Suprapubic skin (tissue), 4 donors: ENCODE data around the gene CACNG6. TPM values are rescaled to one million over a fixed set of nuclear protein-coding genes. Genes with fewer than 3 reads are reported as not detected.

Experiments used
- DNase-seq, 2 donors: peaks; one replicate each; pipeline ENCODE4 v3.0.0-alpha.2; 2019; ENCODE audit warnings: low spot score in 2 of 2
- H3K27ac ChIP-seq: fragments of 200-600 bp; sonication (generic); one replicate; pipeline ENCODE4 v1.5.1; 2019
- H3K27me3 ChIP-seq: fragments of 200-600 bp; sonication (generic); one replicate; pipeline ENCODE4 v1.5.1; 2019
- H3K36me3 ChIP-seq: fragments of 200-600 bp; sonication (generic); one replicate; pipeline ENCODE4 v1.5.1; 2019
- H3K4me1 ChIP-seq: fragments of 200-600 bp; sonication (generic); one replicate; pipeline ENCODE4 v1.5.1; 2019
- H3K4me3 ChIP-seq: fragments of 200-600 bp; sonication (generic); one replicate; pipeline ENCODE4 v1.5.1; 2019; ENCODE audit warnings: mild to moderate bottlenecking
- H3K9me3 ChIP-seq: fragments of 200-600 bp; sonication (generic); one replicate; pipeline ENCODE4 v1.5.1; 2019
- EP300 ChIP-seq: sonication (generic); formaldehyde crosslinking; IDR thresholded peaks from one replicate; pipeline ENCODE4 v1.6.1; 2017; ENCODE audit warnings: antibody characterized with exemption
- POLR2A ChIP-seq, 2 donors: fragments of 450-650 bp; IDR thresholded peaks; one replicate each; pipeline ENCODE4 v1.6.1; 2017; ENCODE audit warnings: antibody characterized with exemption in 2 of 2, mild to moderate bottlenecking in 2 of 2, moderate library complexity in 2 of 2
- POLR2AphosphoS5 ChIP-seq, 3 donors: sonication (generic); formaldehyde crosslinking; IDR thresholded peaks; one replicate each; pipeline ENCODE4 v1.6.1; 2017; ENCODE audit warnings: antibody characterized with exemption in 3 of 3
- WGBS: methylation state at CpG from one replicate; pipeline ENCODE4 v1.1.5; 2018; 5-methylcytosine and 5-hydroxymethylcytosine counted together
- total RNA-seq, 4 donors: library from RNA; depleted of rRNA; stranded (reverse); fragments of >200 nt; gene quantifications; one replicate each; pipeline ENCODE4 v1.1.0, GENCODE V29; 2016
- TF ChIP-seq, protein P1 (sequence below), 2 donors: fragments of 200-600 bp in 1 of 2; fragments of 450-650 bp in 1 of 2; sonication (generic) in 1 of 2; IDR thresholded peaks; one replicate each; pipeline ENCODE4 v1.5.1; 2016 to 2019; ENCODE audit warnings: antibody characterized with exemption in 2 of 2, mild to moderate bottlenecking in 1 of 2, moderate library complexity in 1 of 2

CACNG6 gene
- total RNA-seq, 4 donors from 2014 or later = not detected

DNA sequence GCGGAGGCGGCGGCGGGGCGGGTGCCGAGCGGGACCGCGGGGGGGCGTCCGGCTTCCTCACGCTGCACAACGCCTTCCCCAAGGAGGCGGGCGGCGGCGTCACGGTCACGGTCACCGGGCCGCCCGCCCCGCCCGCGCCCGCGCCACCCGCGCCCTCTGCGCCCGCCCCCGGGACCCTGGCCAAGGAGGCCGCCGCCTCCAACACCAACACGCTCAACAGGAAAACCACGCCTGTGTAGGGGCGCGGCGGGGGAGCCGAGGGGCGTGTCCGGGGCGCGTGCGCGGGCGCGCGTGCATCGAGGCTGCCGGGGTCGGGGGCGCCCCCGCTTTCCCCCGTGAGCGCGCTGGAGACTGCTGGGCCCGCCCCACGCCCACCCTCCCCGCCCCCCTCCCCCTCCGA, 8.8 kb upstream of the CACNG6 start:
- WGBS = under 1% methylated on average over 25 of the region's 61 CpGs
- Histone ChIP-seq H3K27me3 (peaks cover 64% of the 10 kb centered on the region), H3K4me3 (peak overlapping the region; percentile 48), H3K4me1 (peaks cover 44% of the 10 kb centered on the region), H3K9me3 (no peaks in the 10 kb centered on the region), H3K36me3 (no peaks in the 10 kb centered on the region), H3K27ac (no peak overlapping the region)
- TF ChIP-seq POLR2AphosphoS5 (IDR thresholded peaks at IDR 0.05) = no peak
- TF ChIP-seq, protein P1, sequence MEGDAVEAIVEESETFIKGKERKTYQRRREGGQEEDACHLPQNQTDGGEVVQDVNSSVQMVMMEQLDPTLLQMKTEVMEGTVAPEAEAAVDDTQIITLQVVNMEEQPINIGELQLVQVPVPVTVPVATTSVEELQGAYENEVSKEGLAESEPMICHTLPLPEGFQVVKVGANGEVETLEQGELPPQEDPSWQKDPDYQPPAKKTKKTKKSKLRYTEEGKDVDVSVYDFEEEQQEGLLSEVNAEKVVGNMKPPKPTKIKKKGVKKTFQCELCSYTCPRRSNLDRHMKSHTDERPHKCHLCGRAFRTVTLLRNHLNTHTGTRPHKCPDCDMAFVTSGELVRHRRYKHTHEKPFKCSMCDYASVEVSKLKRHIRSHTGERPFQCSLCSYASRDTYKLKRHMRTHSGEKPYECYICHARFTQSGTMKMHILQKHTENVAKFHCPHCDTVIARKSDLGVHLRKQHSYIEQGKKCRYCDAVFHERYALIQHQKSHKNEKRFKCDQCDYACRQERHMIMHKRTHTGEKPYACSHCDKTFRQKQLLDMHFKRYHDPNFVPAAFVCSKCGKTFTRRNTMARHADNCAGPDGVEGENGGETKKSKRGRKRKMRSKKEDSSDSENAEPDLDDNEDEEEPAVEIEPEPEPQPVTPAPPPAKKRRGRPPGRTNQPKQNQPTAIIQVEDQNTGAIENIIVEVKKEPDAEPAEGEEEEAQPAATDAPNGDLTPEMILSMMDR (IDR thresholded peaks at IDR 0.05) = no peak
- no peak for TF ChIP-seq POLR2A (IDR thresholded peaks at IDR 0.05)
- no peak for TF ChIP-seq EP300
- DNase-seq = no peak

DNA sequence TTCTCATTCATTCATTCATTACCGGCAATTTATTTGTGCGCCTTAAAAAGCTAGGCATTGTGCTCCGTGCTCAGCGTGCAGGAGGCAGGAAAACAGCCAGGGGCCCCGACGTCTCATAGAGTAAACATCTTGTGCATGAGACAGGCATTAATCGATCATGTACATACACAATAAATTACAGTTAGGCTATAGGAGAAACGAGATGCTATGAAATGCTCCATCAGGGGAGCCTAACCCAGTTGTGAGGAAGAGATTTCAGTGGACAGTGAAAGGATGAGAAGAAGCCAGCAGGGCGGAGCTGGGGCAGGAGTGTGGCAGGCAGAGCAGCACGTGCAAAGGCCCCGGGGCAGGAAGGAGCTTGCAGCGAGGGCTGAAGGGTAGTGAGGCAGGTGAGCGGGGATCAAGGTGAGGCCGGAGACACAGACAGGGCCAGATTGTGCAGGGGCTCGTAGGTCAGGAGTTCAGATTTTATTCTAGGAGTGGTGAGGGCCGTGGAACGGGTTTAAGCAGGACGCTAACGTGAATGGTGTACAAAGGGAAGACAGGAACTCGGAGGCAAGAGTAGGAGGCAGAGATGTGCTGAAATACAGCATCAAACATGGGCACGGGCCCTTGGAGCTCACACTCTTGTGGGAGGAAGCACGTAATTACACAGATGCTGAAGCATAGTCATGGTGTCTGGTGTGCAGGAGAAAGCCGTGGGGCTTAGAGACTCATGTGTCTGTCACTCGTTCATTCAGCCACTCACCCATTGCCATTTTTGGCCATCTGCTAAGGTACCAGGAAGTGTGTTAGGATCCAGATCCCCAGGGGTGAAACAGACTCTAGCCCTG, 7.8 kb upstream of the CACNG6 start:
- Histone ChIP-seq H3K9me3 (no peaks in the 10 kb centered on the region), H3K27me3 (peaks cover 62% of the 10 kb centered on the region), H3K27ac (no peak overlapping the region), H3K4me1 (peaks cover 34% of the 10 kb centered on the region), H3K36me3 (no peaks in the 10 kb centered on the region), H3K4me3 (no peak overlapping the region)
- 71% methylated on average over 24 of the region's 24 CpGs for WGBS
- TF ChIP-seq EP300 (no peak), POLR2A (IDR thresholded peaks at IDR 0.05) (no peak), POLR2AphosphoS5 (IDR thresholded peaks at IDR 0.05) (no peak)
- TF ChIP-seq, protein P1 (IDR thresholded peaks at IDR 0.05) = no peak
- no peak for DNase-seq

DNA sequence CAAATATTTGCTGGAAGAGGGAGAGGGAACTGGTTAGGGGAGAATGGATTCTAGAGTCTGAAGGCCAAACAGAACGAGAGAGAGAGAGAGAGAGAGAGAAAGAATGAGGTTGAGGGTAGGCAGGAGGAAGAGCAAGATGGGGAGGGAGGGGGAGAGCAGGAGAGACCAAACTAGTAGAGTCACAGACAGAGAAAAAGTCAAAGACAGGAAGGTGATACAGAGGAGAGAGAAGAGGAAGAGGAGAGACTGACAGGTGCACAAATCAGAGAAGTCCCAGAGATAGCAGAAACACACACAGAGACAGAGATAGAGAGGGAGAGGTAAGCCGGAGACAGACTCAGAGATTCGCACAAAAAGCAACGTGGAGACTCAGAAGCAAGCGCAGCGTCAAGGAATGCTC, 5.6 kb upstream of the CACNG6 start:
- Histone ChIP-seq H3K36me3 (no peaks in the 10 kb centered on the region), H3K9me3 (no peaks in the 10 kb centered on the region), H3K27ac (no peak overlapping the region), H3K4me1 (peaks cover 15% of the 10 kb centered on the region), H3K4me3 (no peak overlapping the region), H3K27me3 (peaks cover 52% of the 10 kb centered on the region)
- 69% methylated on average over 6 of the region's 6 CpGs for WGBS
- DNase-seq = no peak
- TF ChIP-seq EP300 (no peak), POLR2AphosphoS5 (IDR thresholded peaks at IDR 0.05) (no peak), POLR2A (IDR thresholded peaks at IDR 0.05) (no peak)
- TF ChIP-seq, protein P1 (IDR thresholded peaks at IDR 0.05) = no peak

DNA sequence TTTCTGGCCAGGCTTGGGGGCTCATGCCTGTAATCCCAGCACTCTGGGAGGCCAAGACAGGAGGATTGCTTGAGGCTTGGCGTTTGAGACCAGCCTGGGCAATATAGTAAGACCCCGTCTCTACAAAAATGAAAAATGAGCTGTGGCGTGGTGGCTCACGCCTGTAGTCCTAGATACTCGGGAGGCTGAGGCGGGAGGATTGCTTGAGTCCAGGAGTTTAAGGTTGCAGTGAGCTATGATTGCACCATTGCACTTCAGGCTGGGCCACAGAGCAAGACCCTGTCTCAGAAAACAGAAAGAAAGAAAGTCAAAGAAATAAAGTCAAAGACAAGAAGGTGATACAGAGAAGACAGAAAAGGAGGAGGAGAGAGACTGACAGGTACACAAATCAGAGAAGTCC, 2.5 kb upstream of the CACNG6 start:
- TF ChIP-seq POLR2A (IDR thresholded peaks at IDR 0.05) = no peak
- no peak for TF ChIP-seq POLR2AphosphoS5 (IDR thresholded peaks at IDR 0.05)
- TF ChIP-seq EP300 = no peak
- TF ChIP-seq, protein P1 (IDR thresholded peaks at IDR 0.05) = no peak
- H3K4me1 ChIP-seq = peaks cover 8% of the 10 kb centered on the region
- no peak for DNase-seq
- H3K4me3 ChIP-seq = no peak overlapping the region
- no peaks in the 10 kb centered on the region for H3K9me3 ChIP-seq
- no peaks in the 10 kb centered on the region for H3K36me3 ChIP-seq
- no peak overlapping the region for H3K27ac ChIP-seq
- peaks cover 53% of the 10 kb centered on the region for H3K27me3 ChIP-seq
- 88% methylated on average over 6 of the region's 6 CpGs for WGBS

DNA sequence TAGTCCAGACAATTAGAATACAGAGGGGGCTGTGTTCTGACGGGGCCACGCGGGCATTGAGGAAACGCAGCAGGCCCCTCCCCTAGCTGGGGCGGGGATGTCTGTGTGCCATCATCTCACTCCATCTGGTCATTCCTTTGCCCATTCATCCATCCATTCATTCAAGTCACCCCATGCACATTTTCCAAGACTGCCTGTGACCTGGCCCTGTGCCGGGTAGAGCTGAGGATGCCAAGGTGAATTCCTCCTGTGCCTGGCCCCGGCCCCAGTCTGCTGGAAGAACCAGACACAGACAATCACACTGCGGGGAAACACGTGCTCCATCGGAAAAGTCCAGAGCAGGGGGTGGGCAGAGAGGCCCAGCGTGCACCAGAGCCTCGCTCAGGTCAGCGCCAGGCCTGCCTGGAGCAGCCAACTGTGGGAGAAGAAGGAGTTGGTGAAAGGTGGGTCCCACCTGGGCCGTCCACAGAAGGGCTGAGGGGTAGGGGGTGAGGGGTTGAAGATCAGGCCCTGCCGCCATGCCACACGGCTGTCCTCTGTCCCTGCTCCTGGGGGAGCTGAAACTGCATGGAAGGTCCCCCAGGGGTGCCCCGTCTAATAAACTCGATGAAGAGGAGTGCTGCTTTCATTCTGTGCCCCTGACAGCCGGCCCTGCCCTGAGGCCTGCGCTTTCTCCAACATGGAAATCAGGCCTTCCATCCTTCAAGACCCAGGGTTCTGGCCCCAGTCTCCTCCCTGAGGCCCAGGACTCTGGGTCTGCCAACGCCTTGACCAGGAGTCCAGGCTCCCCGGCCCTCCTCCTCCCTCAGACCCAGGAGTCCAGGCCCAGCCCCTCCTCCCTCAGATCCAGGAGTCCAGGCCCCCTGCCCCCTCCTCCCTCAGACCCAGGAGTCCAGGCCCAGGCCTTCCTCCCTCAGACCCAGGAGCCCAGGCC, 1.6 kb upstream of the CACNG6 start:
- WGBS = 49% methylated on average over 20 of the region's 22 CpGs
- Histone ChIP-seq H3K27ac (no peak overlapping the region), H3K27me3 (peaks cover 59% of the 10 kb centered on the region), H3K9me3 (no peaks in the 10 kb centered on the region), H3K36me3 (no peaks in the 10 kb centered on the region), H3K4me3 (no peak overlapping the region), H3K4me1 (peaks cover 8% of the 10 kb centered on the region)
- TF ChIP-seq, protein P1 (IDR thresholded peaks at IDR 0.05) = no peak
- TF ChIP-seq EP300 (no peak), POLR2AphosphoS5 (IDR thresholded peaks at IDR 0.05) (no peak), POLR2A (IDR thresholded peaks at IDR 0.05) (no peak)
- DNase-seq = no peak
